Right ventricle myocardium inferior (tissue), 1 donor: ENCODE data around the gene TANC1. TPM values are rescaled to one million over a fixed set of nuclear protein-coding genes. Genes with fewer than 3 reads are reported as not detected.
A peak's percentile ranks its signal among the peaks of the same experiment; 100 is the strongest.
"Not testable (repeated sequence)": the region's sequence is repeated elsewhere in the genome, so short reads cannot be mapped to it uniquely, and the experiment has no call there.

ENCODE experiments used
- ATAC-seq: fragments of 200-7000 bp; cut with Tn5 transposase; one replicate; pipeline ENCODE4 v1.9.1; 2020; ENCODE audit warnings: mild to moderate bottlenecking, moderate library complexity
- DNase-seq: peaks from one replicate; pipeline ENCODE4 v3.0.0; 2021; ENCODE audit errors: missing footprints
- intact Hi-C: fragments of 100-400 bp; cut with DNase I; formaldehyde crosslinking; loops from one replicate; pipeline ENCODE4 v1.11.0; 2022
- total RNA-seq: library from RNA; stranded (reverse); fragmentation: NEBNext Ultra II Directional; extraction: Animal tissue kit (Norgen Biotek cat#: 25700); gene quantifications from one replicate; pipeline ENCODE4 v1.2.1, GENCODE V29; 2021
- donor health status: DM: no; HTN: yes; CAD: no; lungs with severe emphysema.

TANC1 gene
- total RNA-seq, 1 donor from 2014 or later: 62.4 TPM

GRCh38 chr2:159093497-159093896 lies 125.1 kb downstream of the TANC1 start:
- DNase-seq: no peak
- intact Hi-C loops: no loop called here
- no peak for ATAC-seq

DNA sequence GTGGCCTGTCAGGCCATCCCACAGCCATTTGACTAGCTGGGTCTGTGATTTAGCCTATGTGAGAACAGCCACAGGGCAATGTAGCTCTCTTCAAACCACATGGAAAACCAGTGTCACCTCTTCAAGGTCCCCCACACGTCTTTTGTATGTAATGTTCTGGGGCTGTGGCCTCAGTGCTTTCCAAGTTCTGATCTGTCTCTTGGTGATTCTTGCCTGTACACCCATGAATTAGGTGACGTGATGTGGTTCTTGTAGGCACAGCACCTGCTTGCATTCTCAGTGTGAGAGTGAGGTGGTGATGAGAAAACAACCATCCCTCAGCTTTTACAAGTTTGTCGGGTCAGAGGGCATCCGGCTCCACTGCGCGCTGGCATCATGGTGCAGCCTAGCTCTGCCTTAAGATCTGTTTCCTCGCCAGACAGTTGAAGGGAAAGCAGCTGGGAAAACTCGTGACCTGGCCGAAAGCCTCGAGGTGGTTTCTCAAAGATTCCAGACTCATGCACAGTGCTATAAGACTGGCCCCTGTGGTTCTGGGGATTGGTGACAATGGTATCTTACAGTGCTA lies 125.8 kb downstream of the TANC1 start:
- DNase-seq: no peak
- intact Hi-C loops: no loop called here
- ATAC-seq: peak; percentile 17

DNA sequence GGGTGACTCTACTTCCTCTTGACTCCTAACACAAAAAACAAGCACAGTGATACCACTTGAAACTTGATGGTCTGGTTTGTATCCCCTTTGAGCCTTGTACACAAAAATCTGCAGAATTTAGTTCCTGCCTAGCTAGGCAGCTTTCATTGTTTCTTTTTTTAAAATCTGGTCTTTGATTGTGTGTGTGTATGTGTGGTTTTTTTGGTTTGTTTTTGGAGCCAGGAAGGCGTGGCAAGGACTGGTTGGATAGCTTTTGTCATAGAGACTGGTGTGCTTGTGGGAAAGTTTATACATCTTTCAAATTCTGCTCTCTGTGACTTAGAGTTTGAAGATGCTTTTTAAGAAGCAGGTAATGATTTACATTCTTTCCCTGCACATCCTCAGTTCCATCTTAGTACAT lies 127.4 kb downstream of the TANC1 start:
- DNase-seq: no peak
- intact Hi-C loops: loop anchor here (5.0 kb wide), 1 partner anchor 34 kb away; no protein-coding TSS in a partner anchor
- no peak for ATAC-seq

- ATAC-seq, DNase-seq: not testable (repeated sequence)
- intact Hi-C loops: loop anchor here (5.0 kb wide), 1 partner anchor 34 kb away; no protein-coding TSS in a partner anchor
These were observed 127.9 kb downstream of the TANC1 start for GRCh38 chr2:159096302-159096855.

GRCh38 chr2:159096901-159097300 lies 128.5 kb downstream of the TANC1 start:
- intact Hi-C loops: loop anchor here (5.0 kb wide), 1 partner anchor 35 kb away; no protein-coding TSS in a partner anchor
- DNase-seq: no peak
- no peak for ATAC-seq

- intact Hi-C loops: loop anchor here (5.0 kb wide), 1 partner anchor 36 kb away; no protein-coding TSS in a partner anchor
- DNase-seq (no peak), ATAC-seq (no peak)
These were observed 129.9 kb downstream of the TANC1 start for GRCh38 chr2:159098361-159098760.

DNA sequence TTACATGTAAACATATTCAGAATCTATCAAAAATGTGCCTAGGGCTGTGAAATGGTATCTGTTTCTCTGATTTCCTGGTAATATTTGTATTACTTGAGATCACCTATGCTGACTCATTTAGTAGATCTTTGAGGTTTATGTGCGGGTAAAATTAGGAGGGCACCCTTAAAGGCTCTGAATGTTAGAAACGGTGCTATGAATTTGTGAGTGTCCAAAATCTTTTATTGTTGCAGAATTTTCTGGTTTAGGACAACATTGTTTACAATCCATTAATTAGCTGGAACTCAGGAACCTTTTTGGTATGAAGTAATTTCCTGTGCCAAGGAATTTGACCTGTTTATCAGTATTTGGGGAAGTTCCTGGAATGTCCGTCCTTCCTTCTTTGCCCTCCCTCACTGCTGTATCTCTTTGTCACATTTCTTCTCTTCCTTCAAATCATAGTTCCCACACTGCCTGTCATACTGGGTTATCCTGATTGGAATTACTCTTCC lies 130.5 kb downstream of the TANC1 start:
- intact Hi-C loops: loop anchor here (5.0 kb wide), 1 partner anchor 37 kb away; no protein-coding TSS in a partner anchor
- DNase-seq (no peak), ATAC-seq (no peak)

DNA sequence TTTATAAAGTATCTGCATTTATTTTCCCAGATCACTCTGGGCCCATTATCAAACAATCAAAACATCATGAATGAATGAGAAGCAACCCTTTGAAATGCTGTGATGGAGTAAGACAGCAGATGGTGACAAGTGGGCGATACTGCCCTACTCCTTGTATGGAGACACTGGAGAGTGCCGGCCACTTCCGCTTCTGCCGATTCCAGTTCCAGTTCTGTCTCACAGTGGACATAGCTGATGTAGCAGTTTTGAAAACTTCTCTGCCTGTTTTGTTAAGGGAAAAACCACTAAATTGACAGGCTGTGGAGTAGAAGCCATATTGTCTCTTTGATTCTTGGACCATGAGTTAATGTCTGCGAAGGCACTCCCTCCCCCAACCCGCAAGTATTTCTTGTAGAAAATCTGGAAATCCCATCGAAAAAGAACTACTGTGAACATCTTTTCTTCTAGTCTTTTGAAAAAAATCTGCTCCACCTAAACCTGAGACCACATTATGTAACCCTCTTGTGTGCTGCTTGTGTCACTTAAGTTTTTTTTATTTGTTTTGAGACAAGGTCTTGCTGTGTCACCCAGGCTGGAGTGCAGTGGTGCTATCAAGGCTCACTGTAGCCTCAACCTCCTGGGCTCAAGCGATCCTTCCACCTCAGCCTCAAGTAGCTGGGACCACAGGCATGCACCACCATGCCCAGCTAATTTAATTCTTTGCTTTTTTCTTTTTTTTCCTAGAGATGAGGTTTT lies 133.5 kb downstream of the TANC1 start:
- DNase-seq (no peak), ATAC-seq (no peak)
- intact Hi-C loops: no loop called here

- intact Hi-C loops: no loop called here
- ATAC-seq (no peak), DNase-seq (no peak)
These were observed 135.0 kb downstream of the TANC1 start for GRCh38 chr2:159103411-159103810.

GRCh38 chr2:159106109-159106508 lies 137.7 kb downstream of the TANC1 start:
- no peak for DNase-seq
- intact Hi-C loops: no loop called here
- ATAC-seq: no peak

GRCh38 chr2:159108181-159108893 lies 139.9 kb downstream of the TANC1 start:
- peak; percentile 71 for DNase-seq
- ATAC-seq: peak; percentile 79
- intact Hi-C loops: no loop called here

- ATAC-seq: no peak
- intact Hi-C loops: no loop called here
These were observed 141.1 kb downstream of the TANC1 start for GRCh38 chr2:159109517-159109916.

GRCh38 chr2:159110784-159111183 lies 142.3 kb downstream of the TANC1 start:
- ATAC-seq: no peak
- no peak for DNase-seq
- intact Hi-C loops: no loop called here

More at GRCh38 chr2:159109517-159109916, 141.1 kb downstream of the TANC1 start:
- DNase-seq: no peak

GRCh38 chr2:159111346-159111927 lies 143.0 kb downstream of the TANC1 start:
- DNase-seq: peak; percentile 69
- intact Hi-C loops: no loop called here
- ATAC-seq: peak; percentile 73

GRCh38 chr2:159114835-159115234 lies 146.4 kb downstream of the TANC1 start:
- intact Hi-C loops: no loop called here
- ATAC-seq (no peak), DNase-seq (no peak)

GRCh38 chr2:159116922-159117321 lies 148.5 kb downstream of the TANC1 start:
- ATAC-seq (no peak), DNase-seq (no peak)
- intact Hi-C loops: no loop called here

DNA sequence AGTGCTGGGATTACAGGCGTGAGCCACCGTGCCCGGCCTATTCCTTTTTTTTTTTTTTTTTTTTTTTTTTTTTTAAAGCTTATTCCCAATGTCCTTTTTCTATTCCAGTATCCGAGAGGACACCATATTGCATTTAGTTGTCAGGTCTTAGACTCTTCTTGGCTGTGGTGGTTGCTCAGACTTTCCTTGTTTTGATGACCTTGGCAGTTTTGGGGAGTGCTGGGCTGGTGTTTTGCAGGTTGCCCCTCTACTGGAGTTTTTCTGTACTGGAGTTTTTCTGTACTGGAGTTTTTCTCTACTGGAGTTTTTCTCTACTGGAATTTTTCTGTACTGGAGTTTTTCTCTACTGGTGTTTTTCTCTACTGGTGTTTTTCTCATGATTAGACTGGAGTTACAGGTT lies 149.2 kb downstream of the TANC1 start:
- DNase-seq: no peak
- intact Hi-C loops: loop anchor here (1.0 to 2.0 kb wide), 3 partner anchors 85 to 216 kb away; no protein-coding TSS in a partner anchor
- ATAC-seq: no peak

DNA sequence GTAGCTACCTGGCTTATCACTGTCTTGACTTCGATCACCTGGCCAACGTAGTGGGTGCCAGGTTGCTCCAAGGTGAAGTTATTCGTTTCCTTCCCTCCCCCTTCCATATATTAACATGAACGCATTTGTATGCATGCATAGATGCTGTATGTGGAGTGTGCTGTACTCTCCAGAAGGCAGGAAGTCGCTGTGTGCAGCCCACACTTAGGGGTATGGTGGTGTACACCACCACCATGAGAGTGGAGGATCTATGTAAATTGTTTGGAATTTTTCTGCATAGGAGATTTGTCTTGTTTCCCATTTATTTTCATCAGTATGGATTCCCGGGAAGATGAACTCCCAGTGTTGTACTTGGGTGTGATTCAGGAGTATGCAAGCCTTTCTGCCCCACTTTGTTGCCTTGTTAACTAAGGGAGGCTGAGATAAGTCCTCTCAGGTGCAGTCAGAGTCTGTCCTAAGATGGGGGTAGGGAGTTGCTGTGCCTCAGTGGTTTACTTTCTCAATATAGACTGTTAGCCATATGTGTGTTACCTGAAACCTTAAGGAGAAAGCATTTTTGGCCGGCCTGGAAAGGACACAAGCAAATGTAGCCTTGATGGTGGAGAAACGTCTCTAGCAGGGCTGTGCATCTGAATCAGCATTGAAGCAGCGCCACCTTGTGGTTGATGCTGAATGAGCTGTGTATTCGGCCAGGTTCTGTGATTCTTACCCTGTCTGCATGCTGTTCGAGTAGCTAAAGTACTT lies 149.8 kb downstream of the TANC1 start:
- intact Hi-C loops: loop anchor here (1.0 to 2.0 kb wide), 3 partner anchors 85 to 217 kb away; no protein-coding TSS in a partner anchor
- ATAC-seq (peak; percentile 87), DNase-seq (peak; percentile 87)
